Muscle of arm (tissue), 12 donors: ENCODE results near the gene RNF17. TPM values are rescaled to one million over a fixed set of nuclear protein-coding genes. Genes with fewer than 3 reads are reported as not detected.
A peak's percentile ranks its signal among the peaks of the same experiment; 100 is the strongest.
"Not testable (repeated sequence)": the region's sequence is repeated elsewhere in the genome, so short reads cannot be mapped to it uniquely, and the experiment has no call there.

Source experiments
- DNase-seq: peaks from one replicate; pipeline ENCODE4 v3.0.0-alpha.2; 2013
- polyA plus RNA-seq, 12 donors: library from polyadenylated mRNA; unstranded; fragments of 120-200 nt; gene quantifications; one replicate each; pipeline ENCODE4 v1.2.1, GENCODE V29; 2013; ENCODE audit not compliant: insufficient read length in 12 of 12

Gene RNF17
- polyA plus RNA-seq, 12 donors, result 0.04 to 1.4 (median 0.19) TPM; not detected in 4

DNA sequence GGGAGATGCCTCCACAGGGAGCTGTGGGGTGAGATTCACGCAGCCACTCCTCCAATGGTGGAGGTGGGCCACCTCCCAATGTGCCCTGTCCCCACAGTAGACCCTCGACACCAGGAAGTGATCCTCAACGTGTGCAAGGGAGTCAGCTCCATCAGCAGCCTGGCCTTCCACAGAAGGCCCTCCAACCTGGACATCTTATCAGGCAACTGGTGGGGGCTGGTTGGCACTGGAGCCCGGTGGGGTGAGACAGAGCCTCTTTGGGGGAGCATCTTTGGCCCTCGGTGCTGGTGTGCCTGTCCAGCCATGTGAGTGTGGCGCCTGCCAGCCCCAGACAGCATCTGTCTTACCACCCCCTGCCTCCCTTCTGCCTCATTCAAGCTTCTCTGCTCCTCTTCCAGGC is 19.7 kb upstream of the RNF17 start:
- no peak for DNase-seq

GRCh38 chr13:24745516-24745860 is 18.5 kb upstream of the RNF17 start:
- no peak for DNase-seq

DNA sequence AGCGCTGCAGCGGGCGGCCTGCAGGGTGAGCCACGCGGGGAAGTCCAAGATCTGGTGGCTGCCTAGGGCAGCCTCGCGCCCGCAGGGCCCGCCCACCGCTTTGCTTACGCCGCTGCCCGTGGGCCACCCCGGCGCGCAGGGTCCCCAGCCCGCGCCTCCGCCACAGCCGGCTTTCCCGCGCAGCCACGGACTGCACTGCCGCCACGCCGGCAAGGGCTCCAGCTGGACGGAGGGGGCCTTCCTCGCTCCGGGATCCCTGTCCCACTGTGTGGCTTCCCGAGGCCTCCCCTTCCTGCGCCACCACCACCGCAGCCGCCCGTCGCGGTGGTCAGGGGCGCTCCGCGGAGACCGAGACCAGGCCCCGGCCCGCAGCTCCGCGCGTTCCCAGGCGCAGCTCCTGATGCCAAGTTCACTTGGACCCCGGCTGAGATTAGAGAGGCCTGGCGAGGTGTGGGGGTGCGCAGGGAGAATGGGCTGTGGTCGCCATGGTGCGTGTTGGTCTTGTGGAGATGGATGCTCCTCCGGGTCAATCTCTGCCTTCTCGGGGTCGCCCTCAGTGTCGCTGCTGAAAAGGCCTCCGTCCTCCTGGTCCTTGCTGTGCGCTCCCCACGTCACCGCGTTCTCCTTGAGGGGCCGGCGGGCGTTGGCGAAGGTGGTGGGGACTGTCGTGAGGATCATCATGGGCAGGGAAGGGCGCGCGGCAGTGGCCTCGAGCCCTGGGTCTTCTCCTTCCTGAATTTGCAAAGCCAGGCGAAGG is 17.9 kb upstream of the RNF17 start:
- DNase-seq, result no peak

DNA sequence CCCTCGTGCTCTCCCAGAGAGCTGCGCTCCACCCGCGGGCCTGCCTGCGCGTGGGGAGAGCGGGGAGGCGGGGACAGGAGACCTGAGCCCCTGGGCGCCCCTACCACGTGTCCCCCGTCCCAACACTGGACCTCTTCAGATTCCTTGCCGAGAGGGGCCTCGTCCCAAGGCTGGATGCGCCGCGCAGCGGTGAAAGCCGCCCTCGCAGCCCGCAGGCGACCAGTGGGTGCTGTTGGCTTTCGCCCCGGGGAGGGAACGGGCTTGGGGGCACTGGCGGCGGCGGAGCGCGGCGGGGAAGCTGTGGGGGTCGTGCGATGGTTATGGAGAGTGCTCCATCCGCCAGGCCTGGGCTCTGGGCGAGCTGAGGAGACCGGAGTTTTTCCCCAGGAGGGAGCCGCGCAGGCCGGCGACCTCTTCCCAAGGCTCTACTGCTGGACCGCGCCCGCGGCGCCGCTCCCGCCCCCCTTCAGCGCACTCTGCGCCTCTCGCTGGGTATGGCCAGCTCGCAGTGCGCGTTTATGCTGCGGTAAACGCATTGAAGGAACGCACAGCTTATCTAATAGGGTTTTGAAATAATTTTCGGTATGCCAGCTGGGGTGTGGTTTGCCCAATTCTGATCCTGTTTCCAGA is 17.2 kb upstream of the RNF17 start:
- no peak for DNase-seq

GRCh38 chr13:24747248-24748060 is 16.5 kb upstream of the RNF17 start:
- DNase-seq, result no peak

GRCh38 chr13:24748061-24748400 is 15.9 kb upstream of the RNF17 start:
- no peak for DNase-seq

DNA sequence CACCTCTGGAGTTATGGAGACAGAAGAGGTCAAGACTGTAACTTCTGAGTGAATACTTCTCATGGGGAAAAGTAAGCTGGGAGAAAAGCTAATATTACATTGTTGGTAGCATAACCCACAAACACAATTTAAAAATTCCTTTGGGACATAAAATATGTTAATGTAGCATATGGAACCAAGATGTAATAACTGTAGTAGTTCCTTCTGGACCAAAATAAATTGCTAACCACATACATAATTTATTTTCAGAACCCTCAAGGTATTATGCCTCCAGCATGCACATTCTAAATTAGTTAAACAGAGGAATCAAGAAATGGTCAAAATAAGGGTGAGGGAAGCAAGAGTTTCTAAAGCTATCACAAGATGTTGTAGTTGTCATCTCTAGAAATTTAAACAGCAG is 4.8 kb upstream of the RNF17 start:
- no peak for DNase-seq

- no peak for DNase-seq
These were observed 284 bp downstream of the RNF17 start for GRCh38 chr13:24764276-24764630.

DNA sequence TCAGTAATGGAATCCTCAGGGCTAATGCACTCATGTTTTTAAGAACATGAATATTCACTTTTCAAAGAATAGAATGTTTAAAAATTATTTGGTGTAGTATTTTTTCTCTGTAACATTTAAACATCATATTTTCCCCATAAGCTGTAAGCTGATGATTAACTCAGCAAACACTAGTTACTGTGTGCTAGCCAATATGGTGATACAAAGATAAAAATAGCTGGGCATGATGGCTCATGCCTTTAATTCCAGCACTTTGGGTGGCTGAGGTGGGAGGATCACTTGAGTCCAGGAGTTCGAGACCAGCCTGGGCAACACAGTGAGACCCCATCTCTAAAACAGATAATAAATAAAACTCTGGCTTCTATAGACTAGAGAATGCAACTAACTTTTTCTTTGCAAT is 13.2 kb downstream of the RNF17 start:
- no peak for DNase-seq

DNA sequence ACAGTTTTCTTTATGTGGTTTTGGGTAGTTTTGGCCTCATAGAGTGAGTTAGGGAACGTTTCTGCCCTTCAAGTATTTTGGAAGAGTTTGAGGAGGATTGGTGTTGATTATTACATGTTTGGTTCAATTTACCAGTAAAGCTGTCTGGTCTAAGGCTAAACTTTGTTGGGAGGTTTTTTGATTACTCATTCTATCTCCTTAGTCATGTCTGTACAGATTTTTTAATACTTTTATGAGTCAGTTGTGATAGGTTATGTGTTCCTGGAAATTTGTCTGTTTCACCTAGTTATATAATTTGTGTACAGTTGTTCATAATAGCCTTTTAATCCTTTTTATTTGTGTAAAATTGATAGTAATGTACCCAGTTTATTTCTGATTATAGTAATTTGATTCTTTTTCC is 20.4 kb downstream of the RNF17 start:
- DNase-seq, result no peak

DNA sequence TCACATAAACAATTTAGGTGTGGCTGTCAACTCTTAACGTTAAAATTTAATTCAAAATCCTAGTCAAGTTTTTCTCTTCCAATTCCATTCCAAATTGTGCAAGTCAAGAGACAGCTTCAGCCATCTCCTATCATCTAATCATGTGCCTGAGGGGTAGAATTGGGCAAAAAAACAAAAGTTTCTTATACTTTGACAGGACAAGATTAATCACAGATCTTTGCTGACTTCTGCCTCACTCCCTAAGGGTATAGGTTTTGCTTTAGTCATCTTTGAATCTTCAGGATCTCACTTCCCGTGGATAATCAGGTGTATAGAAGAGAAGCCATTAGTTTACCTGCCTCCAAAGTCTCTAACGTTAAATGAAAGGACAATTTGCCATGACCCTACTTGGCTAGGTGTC is 24.6 kb downstream of the RNF17 start:
- no peak for DNase-seq

DNA sequence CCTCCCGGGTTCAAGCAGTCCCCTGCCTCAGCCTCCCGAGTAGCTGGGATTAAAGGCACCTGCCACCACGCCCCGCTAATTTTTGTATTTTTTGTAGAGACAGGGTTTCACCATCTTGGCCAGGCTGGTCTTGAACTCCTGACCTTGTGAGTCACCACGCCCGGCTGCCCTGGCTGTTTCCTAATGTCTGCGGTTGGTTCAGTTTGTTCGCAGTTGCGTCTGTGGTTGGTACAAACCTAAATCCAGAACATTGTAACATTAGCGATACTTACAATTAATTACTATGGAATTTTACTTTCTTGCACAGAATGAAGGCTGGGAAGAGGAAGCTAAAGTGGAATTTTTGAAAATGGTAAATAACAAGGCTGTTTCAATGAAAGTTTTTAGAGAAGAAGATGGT is 38.1 kb downstream of the RNF17 start:
- DNase-seq, result no peak

GRCh38 chr13:24821207-24821606 is 57.2 kb downstream of the RNF17 start:
- DNase-seq, result no peak

- DNase-seq, result no peak
These were observed 58.7 kb downstream of the RNF17 start for GRCh38 chr13:24822640-24823039.

DNA sequence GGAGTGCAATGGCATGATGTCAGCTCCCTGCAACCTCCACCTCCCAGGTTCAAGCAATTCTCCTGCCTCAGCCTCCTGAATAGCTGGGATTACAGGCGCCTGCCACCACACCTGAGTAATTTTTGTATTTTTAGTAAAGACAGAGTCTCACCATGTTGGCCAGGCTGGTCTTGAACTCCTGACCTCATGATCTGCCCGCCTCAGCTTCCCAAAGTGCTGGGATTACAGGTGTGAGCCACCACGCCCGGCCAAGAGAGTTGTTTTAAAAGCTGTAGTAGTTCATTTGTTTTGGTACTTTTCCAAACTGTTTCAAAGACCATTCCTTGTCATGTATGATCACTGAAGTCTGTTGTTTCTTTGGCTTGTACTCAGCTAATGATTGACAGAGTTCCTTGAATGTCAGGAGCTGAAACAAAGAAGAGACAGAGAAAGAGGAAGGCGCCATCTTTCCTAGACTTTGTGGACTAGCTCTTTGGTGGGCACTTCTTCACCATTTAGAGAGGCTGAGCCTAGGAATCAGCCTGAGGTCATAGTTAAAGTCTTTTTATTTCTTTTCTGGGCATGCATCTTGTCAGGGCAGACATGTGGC is 59.2 kb downstream of the RNF17 start:
- DNase-seq, result not testable (repeated sequence)

GRCh38 chr13:24827799-24828198 is 63.8 kb downstream of the RNF17 start:
- no peak for DNase-seq

GRCh38 chr13:24834902-24835510 is 71.0 kb downstream of the RNF17 start:
- DNase-seq, result peak; percentile 0

DNA sequence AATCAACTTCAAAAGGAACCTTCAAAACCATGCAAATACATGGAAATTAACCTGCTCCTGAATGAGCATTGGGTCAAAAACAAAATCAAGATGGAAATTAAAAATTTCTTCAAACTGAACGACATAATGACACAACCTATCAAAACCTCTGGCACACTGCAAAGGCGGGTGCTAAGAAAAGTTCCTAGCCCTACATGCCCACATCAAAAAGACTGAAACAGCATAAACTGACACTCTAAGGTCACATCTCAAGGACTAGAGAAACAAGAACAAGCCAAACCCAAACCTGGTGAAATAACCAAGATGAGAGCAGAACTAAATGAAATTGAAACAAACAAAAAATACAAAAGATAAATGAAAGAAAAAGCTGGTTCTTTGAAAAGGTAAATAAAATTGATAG is 73.6 kb downstream of the RNF17 start:
- DNase-seq, result not testable (repeated sequence)

DNA sequence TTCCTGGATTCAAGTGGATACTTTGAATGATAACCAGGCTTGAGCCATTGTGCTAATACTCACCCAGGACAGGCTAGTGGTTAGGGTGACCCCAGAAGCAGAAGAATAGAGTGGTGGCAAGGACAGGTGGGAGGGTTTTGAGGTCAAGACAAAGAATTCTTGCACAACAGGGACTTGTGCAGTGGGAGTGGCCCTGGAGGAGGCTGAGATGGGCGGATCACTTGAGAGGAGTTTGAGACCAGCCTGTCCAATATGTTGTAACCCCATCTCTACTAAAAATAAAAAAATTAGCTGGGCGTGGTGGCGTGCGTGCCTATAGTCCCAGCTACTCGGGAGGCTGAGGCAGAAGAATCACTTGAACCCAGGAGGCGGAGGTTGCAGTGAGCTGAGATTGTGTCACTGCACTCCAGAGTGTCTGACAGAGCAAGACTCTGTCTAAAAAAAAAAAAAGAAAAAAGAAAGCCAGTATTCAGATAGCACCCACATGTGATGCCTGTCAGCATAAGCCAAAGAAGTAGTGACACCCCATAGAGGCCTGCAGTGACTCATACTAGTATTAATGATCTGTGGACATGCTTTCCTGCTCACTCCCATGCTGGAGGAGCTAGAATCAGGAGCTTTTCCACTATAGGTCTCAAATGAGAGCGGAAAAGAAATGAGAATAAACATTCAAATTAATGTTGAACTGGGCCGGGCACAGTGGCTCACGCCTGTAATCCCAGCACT is 78.7 kb downstream of the RNF17 start:
- DNase-seq, result no peak

DNA sequence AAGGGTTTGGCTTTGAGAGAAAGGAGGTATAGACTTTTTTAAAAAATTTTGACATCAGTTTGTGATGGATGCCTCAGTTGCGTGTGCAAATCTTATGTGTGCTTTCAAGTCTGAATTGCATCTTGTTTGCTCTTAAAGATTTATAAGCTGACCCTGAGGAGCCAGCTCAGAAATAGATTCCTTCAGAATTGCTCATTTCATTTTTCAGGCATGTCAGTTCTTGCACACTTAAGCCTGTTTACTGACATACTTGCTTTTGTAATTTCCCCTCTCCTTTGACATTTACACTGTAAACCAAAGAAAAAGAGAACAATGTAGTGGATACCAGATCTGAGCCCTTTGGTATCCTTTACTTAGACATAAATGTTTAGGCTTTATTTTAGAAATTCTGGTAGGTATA is 87.6 kb downstream of the RNF17 start:
- DNase-seq, result no peak

DNA sequence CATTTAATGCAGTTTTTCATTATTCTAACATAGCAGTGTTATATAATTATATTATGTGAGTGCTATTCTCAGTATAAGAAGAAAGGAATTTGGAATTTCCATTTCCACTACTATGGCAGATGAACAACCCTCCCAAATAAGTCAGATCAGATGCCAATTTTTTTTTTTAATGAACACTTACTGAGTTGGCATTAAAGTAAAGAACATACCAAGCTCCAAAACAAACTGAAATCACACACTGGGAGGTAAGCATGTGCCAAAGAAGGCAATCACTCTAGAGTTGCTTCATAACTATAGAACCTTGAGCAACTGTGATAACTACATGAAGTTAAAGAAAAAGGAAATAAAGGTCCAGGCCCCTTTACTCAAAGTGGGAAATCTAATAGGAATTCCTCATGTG is 90.3 kb downstream of the RNF17 start:
- no peak for DNase-seq

- DNase-seq, result no peak
These were observed 95.0 kb downstream of the RNF17 start for GRCh38 chr13:24858953-24859352.
